Measurements from ENCODE around the gene PNLDC1. TPM values are rescaled to one million over a fixed set of nuclear protein-coding genes. Genes with fewer than 3 reads are reported as not detected.

PNLDC1 gene
- not detected for total RNA-seq
- polyA plus RNA-seq (2013, experiment 1 of 2): not detected
- polyA plus RNA-seq (2013, experiment 2 of 2): not detected
- long read RNA-seq, experiment 1: 0 reads
- long read RNA-seq, experiment 2: 0 reads
- long read RNA-seq, experiment 3, partial matches to known transcripts: 0 of 1 reads
- long read RNA-seq, experiment 3, other reads (novel, unspliced or antisense): 1 of 1 reads
- long read RNA-seq, experiment 4: 0 reads

- Histone ChIP-seq H3K27me3 (ENCODE audit: control insufficient read depth, insufficient read depth, low read length, poor library complexity, severe bottlenecking) (peaks cover 6% of the 10 kb centered on the region), H3K36me3 (ENCODE audit: control insufficient read depth, insufficient read depth, low read length) (peaks cover 33% of the 10 kb centered on the region), H3K4me3 (ENCODE audit: low read length) (no peak within 1 kb of the TSS), H3K4me1 (ENCODE audit: control insufficient read depth, insufficient read depth, low read length) (no peaks in the 10 kb centered on the region), H3K9ac (ENCODE audit: extremely low read depth, low read length, poor library complexity, severe bottlenecking) (no peak within 1 kb of the TSS), H3K27ac (ENCODE audit: low read depth, low read length) (no peak within 1 kb of the TSS), H3K9me3 (ENCODE audit: control insufficient read depth, low read length) (no peaks in the 10 kb centered on the region)
- Mint-ChIP-seq H3K27ac (no peak within 1 kb of the TSS), H3K4me1 (peaks cover 8% of the 10 kb centered on the region), H3K27me3 (ENCODE audit: insufficient read depth) (peaks cover 4% of the 10 kb centered on the region), H3K9me3 (no peaks in the 10 kb centered on the region), H3K36me3 (ENCODE audit: low read depth) (peaks cover 29% of the 10 kb centered on the region), H3K4me3 (no peak within 1 kb of the TSS)
- no peak for TF ChIP-seq CTCF (conservative IDR thresholded peaks at IDR 0.05)
- no peak for DNase-seq
- 93 to 94% methylated on average over 37 to 50 of the region's 50 CpGs for WGBS, 2 experiments (ENCODE audit: insufficient coverage in 1 of 2, insufficient read length in 1 of 2)
Measured at GRCh38 chr6:159800141-159800865, at the start of gene PNLDC1. Gene PNLDC1 (plus strand): TSS chr6:159800276. CDS start chr6:159800308, 32 bp downstream.

GRCh38 chr6:159751448-159751847 is 48.6 kb upstream of the PNLDC1 start:
- Mint-ChIP-seq H3K36me3 (ENCODE audit: low read depth) (peaks cover 63% of the 10 kb centered on the region), H3K27me3 (ENCODE audit: insufficient read depth) (no peaks in the 10 kb centered on the region), H3K9me3 (no peaks in the 10 kb centered on the region), H3K4me1 (peaks cover 9% of the 10 kb centered on the region), H3K27ac (peak overlapping the region; percentile 68), H3K4me3 (no peak overlapping the region)
- Histone ChIP-seq H3K9me3 (ENCODE audit: control insufficient read depth, low read length) (no peaks in the 10 kb centered on the region), H3K36me3 (ENCODE audit: control insufficient read depth, insufficient read depth, low read length) (peaks cover 99% of the 10 kb centered on the region), H3K9ac (ENCODE audit: extremely low read depth, low read length, poor library complexity, severe bottlenecking) (no peak overlapping the region), H3K27ac (ENCODE audit: low read depth, low read length) (no peak overlapping the region), H3K27me3 (ENCODE audit: control insufficient read depth, insufficient read depth, low read length, poor library complexity, severe bottlenecking) (no peaks in the 10 kb centered on the region), H3K4me1 (ENCODE audit: control insufficient read depth, insufficient read depth, low read length) (peaks cover 5% of the 10 kb centered on the region), H3K4me3 (ENCODE audit: low read length) (no peak overlapping the region)
- no peak for TF ChIP-seq CTCF (conservative IDR thresholded peaks at IDR 0.05)
- WGBS, 2 experiments (ENCODE audit: insufficient coverage in 1 of 2, insufficient read length in 1 of 2): 97 to 100% methylated on average over 1 to 3 of the region's 3 CpGs
- DNase-seq: no peak

GRCh38 chr6:159753081-159753872 is 46.8 kb upstream of the PNLDC1 start:
- peaks cover 9% of the 10 kb centered on the region for H3K4me1 Mint-ChIP-seq
- Histone ChIP-seq H3K9me3 (ENCODE audit: control insufficient read depth, low read length) (no peaks in the 10 kb centered on the region), H3K36me3 (ENCODE audit: control insufficient read depth, insufficient read depth, low read length) (peaks cover 99% of the 10 kb centered on the region), H3K4me1 (ENCODE audit: control insufficient read depth, insufficient read depth, low read length) (peaks cover 5% of the 10 kb centered on the region), H3K4me3 (ENCODE audit: low read length) (no peak overlapping the region), H3K9ac (ENCODE audit: extremely low read depth, low read length, poor library complexity, severe bottlenecking) (no peak overlapping the region), H3K27me3 (ENCODE audit: control insufficient read depth, insufficient read depth, low read length, poor library complexity, severe bottlenecking) (no peaks in the 10 kb centered on the region), H3K27ac (ENCODE audit: low read depth, low read length) (no peak overlapping the region)
- TF ChIP-seq CTCF (conservative IDR thresholded peaks at IDR 0.05): no peak
- DNase-seq: no peak
- no peaks in the 10 kb centered on the region for H3K9me3 Mint-ChIP-seq
- H3K27ac Mint-ChIP-seq: no peak overlapping the region
- H3K36me3 Mint-ChIP-seq (ENCODE audit: low read depth): peaks cover 73% of the 10 kb centered on the region
- WGBS, 2 experiments (ENCODE audit: insufficient coverage in 1 of 2, insufficient read length in 1 of 2): 86 to 97% methylated on average over 5 of the region's 6 CpGs
- no peak overlapping the region for H3K4me3 Mint-ChIP-seq
- H3K27me3 Mint-ChIP-seq (ENCODE audit: insufficient read depth): no peaks in the 10 kb centered on the region

Data from endodermal cell (in vitro differentiated cells).